ENCODE results near the gene COA1.

COA1 gene

GRCh38 chr7:43593010-43593409, 136.3 kb downstream of the COA1 start:
- Histone ChIP-seq H2AFZ (ENCODE audit: low read depth, low read length, severe bottlenecking) (no peak overlapping the region), H3K27ac (ENCODE audit: low read depth, low read length) (no peak overlapping the region; the same call in 1 of the 2 replicates), H3K9me2 (replicated peaks; ENCODE audit: insufficient read depth, low read length) (no peaks in the 10 kb centered on the region), H3K4me3 (ENCODE audit: insufficient read depth, low read length, poor library complexity, severe bottlenecking) (no peak overlapping the region), H3K79me2 (ENCODE audit: insufficient read depth, low read length) (peaks cover 100% of the 10 kb centered on the region), H3K36me3 (ENCODE audit: low read length) (peaks cover 54% of the 10 kb centered on the region), H3K9me3 (ENCODE audit: insufficient read depth, low read length) (no peaks in the 10 kb centered on the region), H3K9ac (ENCODE audit: low read length) (no peak overlapping the region), H4K20me1 (ENCODE audit: low read depth, low read length) (peaks cover 93% of the 10 kb centered on the region), H3K4me2 (ENCODE audit: low read depth, low read length, poor library complexity, severe bottlenecking) (peak overlapping the region; percentile 75), H3K27me3 (ENCODE audit: low read length) (no peaks in the 10 kb centered on the region), H3F3A (ENCODE audit: insufficient read depth) (peaks cover 48% of the 10 kb centered on the region)
- TF ChIP-seq CTCF (IDR thresholded peaks at IDR 0.05; ENCODE audit: insufficient read depth, low read length, poor library complexity, severe bottlenecking) = no peak
- no peak for TF ChIP-seq EZH2phosphoT487 (conservative IDR thresholded peaks at IDR 0.05; ENCODE audit: low read length)

GRCh38 chr7:43592326-43592725, 137.0 kb downstream of the COA1 start:
- peaks cover 100% of the 10 kb centered on the region for H3K79me2 ChIP-seq (ENCODE audit: insufficient read depth, low read length)
- no peaks in the 10 kb centered on the region for H3K9me2 ChIP-seq (replicated peaks; ENCODE audit: insufficient read depth, low read length)
- H3K36me3 ChIP-seq (ENCODE audit: low read length) = peaks cover 56% of the 10 kb centered on the region
- peak overlapping the region; percentile 75 for H3K4me2 ChIP-seq (ENCODE audit: low read depth, low read length, poor library complexity, severe bottlenecking)
- peak overlapping the region; percentile 16; the same call in 1 of the 2 replicates for H3K27ac ChIP-seq (ENCODE audit: low read depth, low read length)
- H4K20me1 ChIP-seq (ENCODE audit: low read depth, low read length) = peaks cover 96% of the 10 kb centered on the region
- no peak overlapping the region for H2AFZ ChIP-seq (ENCODE audit: low read depth, low read length, severe bottlenecking)
- TF ChIP-seq EZH2phosphoT487 (conservative IDR thresholded peaks at IDR 0.05; ENCODE audit: low read length) (no peak), CTCF (IDR thresholded peaks at IDR 0.05; ENCODE audit: insufficient read depth, low read length, poor library complexity, severe bottlenecking) (no peak)
- no peaks in the 10 kb centered on the region for H3K27me3 ChIP-seq (ENCODE audit: low read length)
- H3K9ac ChIP-seq (ENCODE audit: low read length) = no peak overlapping the region
- peaks cover 54% of the 10 kb centered on the region for H3F3A ChIP-seq (ENCODE audit: insufficient read depth)
- no peak overlapping the region for H3K4me3 ChIP-seq (ENCODE audit: insufficient read depth, low read length, poor library complexity, severe bottlenecking)
- H3K9me3 ChIP-seq (ENCODE audit: insufficient read depth, low read length) = no peaks in the 10 kb centered on the region

GRCh38 chr7:43591558-43592180, 137.7 kb downstream of the COA1 start:
- Histone ChIP-seq H2AFZ (ENCODE audit: low read depth, low read length, severe bottlenecking) (no peak overlapping the region), H3K9ac (ENCODE audit: low read length) (0 out of 2 replicates have a peak overlapping the region, but pooled peaks have one; percentile 0), H3K36me3 (ENCODE audit: low read length) (peaks cover 49% of the 10 kb centered on the region), H4K20me1 (ENCODE audit: low read depth, low read length) (peaks cover 92% of the 10 kb centered on the region), H3K27ac (ENCODE audit: low read depth, low read length) (peak overlapping the region; percentile 39; the same call in 1 of the 2 replicates), H3K4me2 (ENCODE audit: low read depth, low read length, poor library complexity, severe bottlenecking) (peak overlapping the region; percentile 75), H3K9me2 (replicated peaks; ENCODE audit: insufficient read depth, low read length) (no peaks in the 10 kb centered on the region), H3F3A (ENCODE audit: insufficient read depth) (peaks cover 57% of the 10 kb centered on the region), H3K79me2 (ENCODE audit: insufficient read depth, low read length) (peaks cover 100% of the 10 kb centered on the region), H3K9me3 (ENCODE audit: insufficient read depth, low read length) (no peaks in the 10 kb centered on the region), H3K4me3 (ENCODE audit: insufficient read depth, low read length, poor library complexity, severe bottlenecking) (no peak overlapping the region), H3K27me3 (ENCODE audit: low read length) (no peaks in the 10 kb centered on the region)
- TF ChIP-seq CTCF (IDR thresholded peaks at IDR 0.05; ENCODE audit: insufficient read depth, low read length, poor library complexity, severe bottlenecking) (no peak), EZH2phosphoT487 (conservative IDR thresholded peaks at IDR 0.05; ENCODE audit: low read length) (no peak)

Data from SU-DHL-6 (cell line).